C4-2B (cell line): Measurements from ENCODE around the gene CADPS2.

ENCODE experiments used
- ZFX ChIP-seq: fragments of 450-650 bp; IDR thresholded peaks from 2 replicates; pipeline ENCODE4 v1.6.1; 2017
- TF ChIP-seq, protein P1 (sequence below): fragments of 450-650 bp; conservative IDR thresholded peaks from 2 replicates; pipeline ENCODE4 v1.5.1; 2017; ENCODE audit warnings: mild to moderate bottlenecking

DNA sequence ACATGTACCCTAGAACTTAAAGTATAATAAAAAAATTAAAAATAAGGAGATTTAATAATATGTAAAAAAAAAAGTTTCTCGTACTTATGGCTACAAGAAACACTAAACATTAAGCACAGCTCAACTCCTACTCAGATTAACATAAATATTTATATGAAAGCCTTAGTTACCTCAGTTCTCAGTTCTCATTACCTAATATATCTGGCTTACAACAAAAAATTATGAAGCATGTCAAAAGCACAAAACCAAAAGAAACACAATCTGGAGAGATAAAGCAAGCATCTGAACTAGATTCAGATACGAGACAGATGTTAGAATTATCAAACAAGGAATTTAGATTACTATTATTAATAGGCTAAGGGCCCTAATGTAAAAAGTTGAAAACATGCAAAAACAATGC is 227.4 kb downstream of the CADPS2 start:
- TF ChIP-seq, protein P1, sequence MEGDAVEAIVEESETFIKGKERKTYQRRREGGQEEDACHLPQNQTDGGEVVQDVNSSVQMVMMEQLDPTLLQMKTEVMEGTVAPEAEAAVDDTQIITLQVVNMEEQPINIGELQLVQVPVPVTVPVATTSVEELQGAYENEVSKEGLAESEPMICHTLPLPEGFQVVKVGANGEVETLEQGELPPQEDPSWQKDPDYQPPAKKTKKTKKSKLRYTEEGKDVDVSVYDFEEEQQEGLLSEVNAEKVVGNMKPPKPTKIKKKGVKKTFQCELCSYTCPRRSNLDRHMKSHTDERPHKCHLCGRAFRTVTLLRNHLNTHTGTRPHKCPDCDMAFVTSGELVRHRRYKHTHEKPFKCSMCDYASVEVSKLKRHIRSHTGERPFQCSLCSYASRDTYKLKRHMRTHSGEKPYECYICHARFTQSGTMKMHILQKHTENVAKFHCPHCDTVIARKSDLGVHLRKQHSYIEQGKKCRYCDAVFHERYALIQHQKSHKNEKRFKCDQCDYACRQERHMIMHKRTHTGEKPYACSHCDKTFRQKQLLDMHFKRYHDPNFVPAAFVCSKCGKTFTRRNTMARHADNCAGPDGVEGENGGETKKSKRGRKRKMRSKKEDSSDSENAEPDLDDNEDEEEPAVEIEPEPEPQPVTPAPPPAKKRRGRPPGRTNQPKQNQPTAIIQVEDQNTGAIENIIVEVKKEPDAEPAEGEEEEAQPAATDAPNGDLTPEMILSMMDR, result no peak
- TF ChIP-seq ZFX, result no peak
